NCI-H1105 (cell line): ENCODE measurements around the gene PAQR5.
"Not testable (repeated sequence)": the region's sequence is repeated elsewhere in the genome, so short reads cannot be mapped to it uniquely, and the experiment has no call there.

ENCODE experiments used
- DNase-seq: peaks from one replicate; lab custom pipeline; 2025; lab: John Stamatoyannopoulos, UW

PAQR5 gene

GRCh38 chr15:69293741-69294615 is 4.7 kb upstream of the PAQR5 start:
- DNase-seq, result no peak

GRCh38 chr15:69296606-69297005 is 2.1 kb upstream of the PAQR5 start:
- DNase-seq, result no peak

- no peak for DNase-seq
Observed at GRCh38 chr15:69297642-69298353, 914 bp upstream of the PAQR5 start.

GRCh38 chr15:69298354-69298696 is 387 bp upstream of the PAQR5 start:
- no peak for DNase-seq

- DNase-seq, result no peak
Observed at GRCh38 chr15:69299451-69299886, 757 bp downstream of the PAQR5 start.

- DNase-seq, result no peak
Observed at GRCh38 chr15:69299943-69300588, 1.4 kb downstream of the PAQR5 start.

- not testable (repeated sequence) for DNase-seq
Observed at GRCh38 chr15:69301101-69301500, 2.4 kb downstream of the PAQR5 start.

- DNase-seq, result not testable (repeated sequence)
Observed at GRCh38 chr15:69302087-69302486, 3.4 kb downstream of the PAQR5 start.

- DNase-seq, result no peak
Observed at GRCh38 chr15:69302929-69303328, 4.2 kb downstream of the PAQR5 start.

GRCh38 chr15:69303337-69304181 is 4.8 kb downstream of the PAQR5 start:
- DNase-seq, result no peak

GRCh38 chr15:69304182-69304545 is 5.5 kb downstream of the PAQR5 start:
- no peak for DNase-seq

- no peak for DNase-seq
Observed at GRCh38 chr15:69305204-69305931, 6.7 kb downstream of the PAQR5 start.

- no peak for DNase-seq
Observed at GRCh38 chr15:69305933-69306568, 7.3 kb downstream of the PAQR5 start.

- no peak for DNase-seq
Observed at GRCh38 chr15:69307939-69308338, 9.2 kb downstream of the PAQR5 start.

GRCh38 chr15:69308949-69309348 is 10.2 kb downstream of the PAQR5 start:
- no peak for DNase-seq

GRCh38 chr15:69311319-69311721 is 12.6 kb downstream of the PAQR5 start:
- DNase-seq, result no peak

GRCh38 chr15:69313432-69314000 is 14.8 kb downstream of the PAQR5 start:
- DNase-seq, result no peak

GRCh38 chr15:69314131-69314530 is 15.4 kb downstream of the PAQR5 start:
- no peak for DNase-seq

- no peak for DNase-seq
Observed at GRCh38 chr15:69314736-69315135, 16.0 kb downstream of the PAQR5 start.

GRCh38 chr15:69315402-69316110 is 16.8 kb downstream of the PAQR5 start:
- no peak for DNase-seq
